Measurements from ENCODE around the gene IFNAR1. TPM values are rescaled to one million over a fixed set of nuclear protein-coding genes. Genes with fewer than 3 reads are reported as not detected.

The IFNAR1 gene
- total RNA-seq, 1 experiment from 2014 or later, result 16.2 TPM

DNA sequence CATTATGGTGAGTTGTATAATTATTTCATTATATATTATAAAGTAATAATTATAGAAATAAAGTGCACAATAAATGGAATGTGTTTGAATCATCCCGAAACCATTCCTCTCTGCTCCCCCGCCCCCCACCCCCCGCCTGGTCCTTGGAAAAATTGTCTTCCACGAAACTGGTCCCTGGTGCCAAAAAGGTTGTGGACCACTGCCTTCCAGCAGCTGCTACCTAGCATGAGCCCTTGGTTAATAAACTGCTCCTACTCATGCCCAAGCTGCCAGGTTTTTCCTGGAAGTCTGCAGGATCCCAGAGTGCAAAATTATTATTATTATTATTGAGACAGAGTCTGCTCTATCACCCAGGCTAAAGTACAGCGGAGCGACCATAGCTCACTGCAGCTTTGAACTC lies 71.7 kb downstream of the IFNAR1 start:
- Histone ChIP-seq H3K27me3 (replicated peaks) (no peaks in the 10 kb centered on the region), H3K4me3 (no peak overlapping the region), H3K4me1 (replicated peaks) (peaks cover 38% of the 10 kb centered on the region), H3K27ac (no peak overlapping the region), H3K36me3 (no peaks in the 10 kb centered on the region), H3K9me3 (replicated peaks) (no peaks in the 10 kb centered on the region)
- no peak for DNase-seq (ENCODE audit: low read depth in 1 of 2, low spot score in 2 of 2)

- Histone ChIP-seq H3K36me3 (no peaks in the 10 kb centered on the region), H3K27ac (no peak overlapping the region)
Measured at GRCh38 chr21:33396951-33397350, 72.2 kb downstream of the IFNAR1 start.

GRCh38 chr21:33397717-33398116 lies 72.9 kb downstream of the IFNAR1 start:
- H3K4me3 ChIP-seq, result no peak overlapping the region
- DNase-seq (ENCODE audit: low read depth in 1 of 2, low spot score in 2 of 2), result no peak
- peaks cover 45% of the 10 kb centered on the region for H3K4me1 ChIP-seq (replicated peaks)
- no peaks in the 10 kb centered on the region for H3K36me3 ChIP-seq
- no peak overlapping the region for H3K27ac ChIP-seq
- H3K27me3 ChIP-seq (replicated peaks), result no peaks in the 10 kb centered on the region
- H3K9me3 ChIP-seq (replicated peaks), result no peaks in the 10 kb centered on the region

More at GRCh38 chr21:33396951-33397350, 72.2 kb downstream of the IFNAR1 start:
- Histone ChIP-seq H3K4me1 (replicated peaks) (peaks cover 38% of the 10 kb centered on the region), H3K9me3 (replicated peaks) (no peaks in the 10 kb centered on the region), H3K4me3 (no peak overlapping the region), H3K27me3 (replicated peaks) (no peaks in the 10 kb centered on the region)
- DNase-seq (ENCODE audit: low read depth in 1 of 2, low spot score in 2 of 2), result peak in 1 of 2 experiments; percentile 7

GRCh38 chr21:33398361-33398760 lies 73.6 kb downstream of the IFNAR1 start:
- H3K4me3 ChIP-seq, result no peak overlapping the region
- H3K36me3 ChIP-seq, result no peaks in the 10 kb centered on the region
- H3K9me3 ChIP-seq (replicated peaks), result no peaks in the 10 kb centered on the region
- no peak overlapping the region for H3K27ac ChIP-seq
- no peaks in the 10 kb centered on the region for H3K27me3 ChIP-seq (replicated peaks)
- H3K4me1 ChIP-seq (replicated peaks), result peaks cover 47% of the 10 kb centered on the region
- no peak for DNase-seq (ENCODE audit: low read depth in 1 of 2, low spot score in 2 of 2)

- H3K4me3 ChIP-seq, result no peak overlapping the region
- H3K4me1 ChIP-seq (replicated peaks), result peaks cover 50% of the 10 kb centered on the region
- peaks cover 26% of the 10 kb centered on the region for H3K36me3 ChIP-seq
- peak in 1 of 2 experiments; percentile 9 for DNase-seq (ENCODE audit: low read depth in 1 of 2, low spot score in 2 of 2)
- no peak overlapping the region for H3K27ac ChIP-seq
- no peaks in the 10 kb centered on the region for H3K27me3 ChIP-seq (replicated peaks)
- H3K9me3 ChIP-seq (replicated peaks), result no peaks in the 10 kb centered on the region
Measured at GRCh38 chr21:33401630-33401992, 76.8 kb downstream of the IFNAR1 start.

DNA sequence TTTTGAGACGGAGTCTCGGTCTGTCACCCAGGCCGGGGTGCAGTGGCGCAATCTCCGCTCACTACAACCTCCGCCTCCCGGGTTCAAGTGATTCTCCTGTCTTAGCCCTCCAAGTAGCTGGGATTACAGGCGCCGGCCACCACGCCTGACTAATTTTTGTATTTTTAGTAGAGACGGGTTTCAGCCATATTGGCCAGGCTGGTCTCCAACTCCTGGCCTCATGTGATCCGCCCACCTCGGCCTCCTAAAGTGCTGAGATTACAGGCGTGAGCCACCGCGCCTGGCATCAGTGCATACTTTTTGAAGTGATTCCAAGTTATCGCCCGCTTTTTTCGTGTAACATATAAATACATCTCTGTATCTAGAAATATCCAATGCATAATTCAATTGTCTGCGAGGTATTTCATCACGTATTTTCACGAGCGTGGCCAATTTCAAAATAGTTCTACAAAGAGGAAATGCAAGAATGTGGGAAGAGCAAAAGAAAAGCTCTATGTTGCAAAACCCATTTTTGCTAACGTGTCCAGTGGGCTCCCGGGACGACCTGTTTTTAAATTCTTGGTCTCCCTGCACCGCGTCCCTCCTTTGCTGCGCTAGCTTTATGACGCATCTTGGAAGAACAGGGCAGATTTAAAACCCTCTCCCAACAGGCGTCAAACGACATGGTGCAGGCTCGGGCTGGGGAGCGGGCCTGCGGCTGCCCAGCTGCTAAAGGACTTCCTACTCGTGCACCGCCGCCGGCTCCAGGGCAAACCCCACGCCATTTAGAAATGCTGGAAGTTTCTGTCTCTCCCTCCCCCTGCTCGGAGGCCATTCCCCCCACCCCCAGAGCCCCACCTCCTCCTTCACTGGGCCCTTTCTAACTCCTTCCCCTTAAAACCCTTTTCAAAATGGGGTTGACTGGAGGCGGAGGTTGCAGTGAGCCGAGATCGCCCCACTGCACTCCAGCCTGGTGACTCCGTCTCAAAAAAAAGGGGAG lies 77.5 kb downstream of the IFNAR1 start:
- H3K9me3 ChIP-seq (replicated peaks), result no peaks in the 10 kb centered on the region
- DNase-seq (ENCODE audit: low read depth in 1 of 2, low spot score in 2 of 2), result peak in 1 of 2 experiments; percentile 19
- H3K27me3 ChIP-seq (replicated peaks), result no peaks in the 10 kb centered on the region
- peaks cover 32% of the 10 kb centered on the region for H3K36me3 ChIP-seq
- no peak overlapping the region; the same call in 1 of the 2 replicates for H3K27ac ChIP-seq
- peak overlapping the region; percentile 77 for H3K4me3 ChIP-seq
- H3K4me1 ChIP-seq (replicated peaks), result peaks cover 47% of the 10 kb centered on the region

DNA sequence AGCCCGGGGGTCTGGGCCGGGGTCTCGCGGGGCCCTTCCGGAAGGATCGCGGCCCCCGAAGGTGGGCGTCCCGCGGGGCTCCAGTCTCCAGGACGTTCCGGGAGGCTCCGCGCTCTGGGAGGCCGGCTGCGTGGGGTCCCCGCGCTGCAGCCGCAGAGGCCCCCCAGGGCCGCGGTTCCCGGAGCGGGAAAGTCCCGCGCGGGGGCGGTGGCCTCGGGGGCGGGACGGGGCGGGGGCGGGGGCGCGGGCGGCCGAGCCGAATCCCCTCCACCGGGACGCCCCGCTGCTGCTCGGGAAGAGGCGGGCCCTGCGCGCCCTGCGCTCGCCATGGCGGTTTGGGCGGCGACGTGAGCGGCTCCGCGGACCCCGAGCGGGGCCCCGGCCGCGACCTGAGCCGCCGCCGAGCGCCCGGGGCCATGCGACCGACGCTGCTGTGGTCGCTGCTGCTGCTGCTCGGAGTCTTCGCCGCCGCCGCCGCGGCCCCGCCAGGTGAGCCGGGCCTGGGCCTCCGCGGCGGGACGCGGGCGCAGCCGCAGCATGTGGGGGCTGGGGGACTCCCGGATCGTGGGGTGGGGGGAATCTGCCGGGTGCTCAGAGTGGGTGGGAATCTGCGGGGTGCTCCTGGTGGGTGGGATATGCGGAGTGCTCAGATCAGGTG lies 78.5 kb downstream of the IFNAR1 start, which contains the start of gene IFNGR2:
Gene IFNGR2 (plus strand): TSS at position 286 of the 658 bp plus-strand sequence. CDS start 131 bp downstream, at position 417.
- DNase-seq (ENCODE audit: low read depth in 1 of 2, low spot score in 2 of 2), result peak; percentile 15 to 54
- Histone ChIP-seq H3K4me1 (replicated peaks) (peaks cover 47% of the 10 kb centered on the region), H3K9me3 (replicated peaks) (no peaks in the 10 kb centered on the region), H3K4me3 (peak within 1 kb of the TSS; percentile 77), H3K27me3 (replicated peaks) (no peaks in the 10 kb centered on the region), H3K36me3 (peaks cover 38% of the 10 kb centered on the region), H3K27ac (peak within 1 kb of the TSS; percentile 62)

DNA sequence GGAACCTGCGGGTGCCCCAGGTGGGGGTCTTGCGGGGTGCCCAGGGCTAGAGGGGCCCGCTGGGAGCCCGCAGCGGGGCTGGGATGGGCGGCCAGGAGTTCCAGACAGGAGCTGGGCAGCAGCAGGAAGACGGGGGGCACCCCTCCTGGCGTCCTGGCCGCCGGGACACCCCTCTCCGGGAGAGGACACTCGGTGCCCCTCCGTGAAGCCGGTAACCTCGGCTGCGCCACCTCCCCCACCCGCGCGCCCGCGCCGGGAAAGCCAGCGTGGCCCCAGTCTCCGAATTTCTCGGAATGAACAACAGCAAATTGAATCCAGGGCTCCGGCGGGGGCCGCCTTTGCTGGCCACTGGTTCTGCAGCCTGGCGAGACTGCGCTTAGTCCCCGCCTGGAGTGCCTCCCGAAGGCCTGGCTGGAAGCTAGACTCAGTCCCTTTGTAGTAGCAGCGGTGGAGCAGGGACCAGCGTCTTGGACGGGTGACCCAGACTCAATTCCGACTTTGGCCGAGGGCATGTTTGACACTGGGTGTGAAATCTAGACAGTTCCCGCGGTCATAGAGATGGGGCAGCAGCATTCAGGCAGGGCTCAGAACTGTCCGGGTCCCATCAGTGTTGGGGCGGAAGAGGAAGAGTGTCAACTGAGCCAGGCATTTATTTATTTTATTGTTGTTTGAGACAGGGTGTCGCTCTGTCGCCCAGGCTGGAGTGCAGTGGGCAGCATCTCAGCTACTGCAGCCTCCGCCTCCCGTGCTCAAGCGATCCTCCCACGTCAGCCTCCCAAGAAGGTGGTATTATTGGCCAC lies 79.2 kb downstream of the IFNAR1 start:
- DNase-seq (ENCODE audit: low read depth in 1 of 2, low spot score in 2 of 2), result peak; percentile 65 to 67
- no peaks in the 10 kb centered on the region for H3K27me3 ChIP-seq (replicated peaks)
- peaks cover 46% of the 10 kb centered on the region for H3K4me1 ChIP-seq (replicated peaks)

DNA sequence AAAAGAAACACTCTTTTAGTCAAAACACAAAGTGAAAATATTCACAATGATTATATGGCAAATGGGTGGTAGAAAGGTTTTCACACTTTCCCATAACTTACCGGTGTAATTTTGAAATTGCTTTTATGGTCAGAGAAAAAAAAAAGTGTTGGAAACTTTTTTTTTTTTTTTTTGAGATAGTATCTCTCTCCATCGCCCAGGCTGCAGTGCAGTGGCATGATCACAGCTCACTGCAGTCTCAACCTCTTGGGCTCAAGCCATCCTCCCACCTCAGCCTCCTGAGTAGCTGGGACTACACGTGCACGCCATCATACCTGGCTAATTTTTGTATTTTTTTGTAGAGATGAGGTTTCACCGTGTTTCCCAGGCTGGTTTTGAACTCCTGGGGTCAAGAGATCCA lies 81.7 kb downstream of the IFNAR1 start:
- Histone ChIP-seq H3K9me3 (replicated peaks) (no peaks in the 10 kb centered on the region), H3K27me3 (replicated peaks) (no peaks in the 10 kb centered on the region), H3K36me3 (peaks cover 54% of the 10 kb centered on the region), H3K27ac (no peak overlapping the region), H3K4me3 (no peak overlapping the region), H3K4me1 (replicated peaks) (peaks cover 22% of the 10 kb centered on the region)
- no peak for DNase-seq (ENCODE audit: low read depth in 1 of 2, low spot score in 2 of 2)

More for the DNA sequence above, 79.2 kb downstream of the IFNAR1 start:
- Histone ChIP-seq H3K27ac (peak overlapping the region; percentile 62), H3K4me3 (peak overlapping the region; percentile 77), H3K36me3 (peaks cover 44% of the 10 kb centered on the region), H3K9me3 (replicated peaks) (no peaks in the 10 kb centered on the region)

Other genes with a start within 250 kb of the IFNAR1 start
- 5.1 and 48.3 TPM in 2 replicates for gene IFNAR2, start 95.0 kb upstream of the IFNAR1 start, total RNA-seq (2014; rRNA removed; shearing (Covaris generic))
- gene IL10RB, start 58.6 kb upstream of the IFNAR1 start, total RNA-seq (2014; rRNA removed; shearing (Covaris generic)), result 51.4 and 77.5 TPM in 2 replicates
- 68.4 and 92.0 TPM in 2 replicates for gene IFNGR2, start 78.4 kb downstream of the IFNAR1 start, total RNA-seq (2014; rRNA removed; shearing (Covaris generic))
- 39.7 and 39.9 TPM in 2 replicates for gene TMEM50B, start 155.0 kb downstream of the IFNAR1 start, total RNA-seq (2014; rRNA removed; shearing (Covaris generic))
- 1.6 TPM in 1 of 2 replicates, not detected in the other for gene DNAJC28, start 166.7 kb downstream of the IFNAR1 start, total RNA-seq (2014; rRNA removed; shearing (Covaris generic))
- gene GART, start 217.1 kb downstream of the IFNAR1 start, total RNA-seq (2014; rRNA removed; shearing (Covaris generic)), result 59.9 and 92.7 TPM in 2 replicates
- gene SON, start 218.1 kb downstream of the IFNAR1 start, total RNA-seq (2014; rRNA removed; shearing (Covaris generic)), result 65.1 and 115 TPM in 2 replicates